Measurements from ENCODE around the gene SERHL2. TPM values are rescaled to one million over a fixed set of nuclear protein-coding genes. Genes with fewer than 3 reads are reported as not detected.
A peak's percentile ranks its signal among the peaks of the same experiment; 100 is the strongest.

Gene SERHL2
- total and polyA plus RNA-seq, 2 experiments from 2014 or later = 1.5 to 2.1 TPM

- Histone ChIP-seq H3K9me2 (ENCODE audit: insufficient read depth) (no peaks in the 10 kb centered on the region), H3K4me3 (no peak overlapping the region), H3K27me3 (ENCODE audit: insufficient read depth) (no peaks in the 10 kb centered on the region), H3F3A (replicated peaks; ENCODE audit: low read depth) (no peaks in the 10 kb centered on the region; the same call in none of the 2 replicates), H3K4me1 (ENCODE audit: insufficient read depth) (peaks cover 10% of the 10 kb centered on the region; the same call in 1 of the 2 replicates), H3K4me2 (0 out of 2 replicates have a peak overlapping the region, but pooled peaks have one; percentile 19), H4K20me1 (replicated peaks; ENCODE audit: insufficient read depth) (peaks cover 61% of the 10 kb centered on the region), H3K79me2 (replicated peaks; ENCODE audit: insufficient read depth) (peaks cover 97% of the 10 kb centered on the region), H3K36me3 (ENCODE audit: insufficient read depth) (peaks cover 12% of the 10 kb centered on the region), H3K27ac (ENCODE audit: low read depth) (0 out of 2 replicates have a peak overlapping the region, but pooled peaks have one; percentile 39), H2AFZ (no peak overlapping the region)
- DNase-seq (ENCODE audit: low spot score) = no peak
- peaks cover 35% of the 10 kb centered on the region for H3K4me1 Mint-ChIP-seq
- H3K9me3 Mint-ChIP-seq = peaks cover 8% of the 10 kb centered on the region; the same call in 2 of the 3 replicates
- H3K27ac Mint-ChIP-seq = peak overlapping the region; percentile 81
- H3K27me3 Mint-ChIP-seq (ENCODE audit: insufficient read depth, low read depth, poor library complexity) = peaks cover 19% of the 10 kb centered on the region
- peaks cover 74% of the 10 kb centered on the region for H3K36me3 Mint-ChIP-seq (ENCODE audit: low read depth)
- no peak for TF ChIP-seq CTCF (conservative IDR thresholded peaks at IDR 0.05; ENCODE audit: low read depth in 2 of 2)
- no peak for TF ChIP-seq EZH2 (IDR thresholded peaks at IDR 0.05; ENCODE audit: low read depth, unreplicated experiment)
- no peak for TF ChIP-seq REST (IDR thresholded peaks at IDR 0.05; ENCODE audit: unreplicated experiment)
- no peak for TF ChIP-seq NANOG (IDR thresholded peaks at IDR 0.05; ENCODE audit: borderline replicate concordance)
- TF ChIP-seq STAT1 (IDR thresholded peaks at IDR 0.05; ENCODE audit: unreplicated experiment) = no peak
- TF ChIP-seq POLR2AphosphoS5 (IDR thresholded peaks at IDR 0.05; ENCODE audit: low read depth) = no peak
- TF ChIP-seq ZNF331 (CRISPR knock-in tag; IDR thresholded peaks at IDR 0.05; ENCODE audit: low read depth) = no peak
- no peak for TF ChIP-seq EZH2phosphoT487 (IDR thresholded peaks at IDR 0.05; ENCODE audit: unreplicated experiment)
- no peak for TF ChIP-seq JUNB (IDR thresholded peaks at IDR 0.05; ENCODE audit: unreplicated experiment)
- no peak for TF ChIP-seq CREB1 (CRISPR knock-in tag; IDR thresholded peaks at IDR 0.05; ENCODE audit: low read depth)
- no peak for TF ChIP-seq ETS1 (IDR thresholded peaks at IDR 0.05)
- no peak for TF ChIP-seq ZNF114 (CRISPR knock-in tag; IDR thresholded peaks at IDR 0.05)
- no peak for TF ChIP-seq ZNF462 (CRISPR knock-in tag; IDR thresholded peaks at IDR 0.05)
- ATAC-seq = peak; percentile 27; the same call in 2 of the 3 replicates
- H3K4me3 Mint-ChIP-seq = no peak overlapping the region; the same call in 2 of the 3 replicates
Observed at GRCh38 chr22:42608823-42609361, 55.1 kb downstream of the SERHL2 start.

All from GM23338 (cell line).